Esophagus muscularis mucosa (tissue), 4 donors: ENCODE results near the gene ATP4A. TPM values are rescaled to one million over a fixed set of nuclear protein-coding genes. Genes with fewer than 3 reads are reported as not detected.

Experiments
- DNase-seq: peaks from one replicate; pipeline ENCODE4 v3.0.0-alpha.2; 2017; ENCODE audit errors: extremely low spot score
- H3K27ac ChIP-seq, 4 donors: fragments of 200-600 bp; sonication (generic); replicated peaks in 1 of 4; 1 replicate in 3 of 4; 2 replicates in 1 of 4; pipeline ENCODE4 v1.5.1; 2016 to 2019; ENCODE audit warnings: mild to moderate bottlenecking in 1 of 4
- H3K27me3 ChIP-seq, 4 donors: fragments of 200-600 bp; sonication (generic); one replicate each; pipeline versions ENCODE4 v1.5.1 to v1.6.0; 2016 to 2019
- H3K36me3 ChIP-seq, 4 donors: fragments of 200-600 bp; sonication (generic); one replicate each; pipeline ENCODE4 v1.5.1; 2016 to 2019
- H3K4me1 ChIP-seq, 4 donors: fragments of 200-600 bp; sonication (generic); one replicate each; pipeline ENCODE4 v1.5.1; 2016 to 2019
- H3K4me3 ChIP-seq, 4 donors: fragments of 200-600 bp; sonication (generic); 1 replicate in 2 of 4; 2 replicates in 2 of 4; pipeline ENCODE4 v1.5.1; 2016 to 2019; ENCODE audit warnings: mild to moderate bottlenecking in 4 of 4, moderate library complexity in 1 of 4
- H3K9me3 ChIP-seq, 4 donors: fragments of 200-600 bp; sonication (generic); 1 replicate in 3 of 4; 2 replicates in 1 of 4; pipeline ENCODE4 v1.5.1; 2016 to 2019
- EP300 ChIP-seq: sonication (generic); formaldehyde crosslinking; IDR thresholded peaks from one replicate; pipeline ENCODE4 v1.6.1; 2017; ENCODE audit warnings: antibody characterized with exemption
- POLR2A ChIP-seq: fragments of 450-650 bp; IDR thresholded peaks from one replicate; pipeline ENCODE4 v1.6.1; 2017; ENCODE audit warnings: antibody characterized with exemption, moderate library complexity, mild to moderate bottlenecking, low read depth
- POLR2AphosphoS5 ChIP-seq, 2 donors: sonication (generic); formaldehyde crosslinking; IDR thresholded peaks; one replicate each; pipeline ENCODE4 v1.6.1; 2017; ENCODE audit warnings: antibody characterized with exemption in 2 of 2
- WGBS: methylation state at CpG from one replicate; pipeline ENCODE4 v1.1.5; 2018; 5-methylcytosine and 5-hydroxymethylcytosine counted together
- intact Hi-C: fragments of 100-400 bp; cut with DNase I; formaldehyde crosslinking; loops from one replicate; pipeline ENCODE4 v1.15.1; 2023
- total RNA-seq, 4 donors: library from RNA; depleted of rRNA; stranded (reverse); fragments of >200 nt; gene quantifications; one replicate each; pipeline versions ENCODE4 v1.1.0 to v1.2.1, GENCODE V29; 2016
- TF ChIP-seq, protein P1 (sequence below), 3 experiments: fragments of 200-600 bp in 2 of 3; fragments of 450-650 bp in 1 of 3; sonication (generic) in 2 of 3; IDR thresholded peaks; one replicate each; pipeline ENCODE4 v1.5.1; 2017 to 2019; ENCODE audit warnings: antibody characterized with exemption in 3 of 3, mild to moderate bottlenecking in 2 of 3, moderate library complexity in 1 of 3

ATP4A gene
- total RNA-seq, 4 donors from 2014 or later, result not detected

DNA sequence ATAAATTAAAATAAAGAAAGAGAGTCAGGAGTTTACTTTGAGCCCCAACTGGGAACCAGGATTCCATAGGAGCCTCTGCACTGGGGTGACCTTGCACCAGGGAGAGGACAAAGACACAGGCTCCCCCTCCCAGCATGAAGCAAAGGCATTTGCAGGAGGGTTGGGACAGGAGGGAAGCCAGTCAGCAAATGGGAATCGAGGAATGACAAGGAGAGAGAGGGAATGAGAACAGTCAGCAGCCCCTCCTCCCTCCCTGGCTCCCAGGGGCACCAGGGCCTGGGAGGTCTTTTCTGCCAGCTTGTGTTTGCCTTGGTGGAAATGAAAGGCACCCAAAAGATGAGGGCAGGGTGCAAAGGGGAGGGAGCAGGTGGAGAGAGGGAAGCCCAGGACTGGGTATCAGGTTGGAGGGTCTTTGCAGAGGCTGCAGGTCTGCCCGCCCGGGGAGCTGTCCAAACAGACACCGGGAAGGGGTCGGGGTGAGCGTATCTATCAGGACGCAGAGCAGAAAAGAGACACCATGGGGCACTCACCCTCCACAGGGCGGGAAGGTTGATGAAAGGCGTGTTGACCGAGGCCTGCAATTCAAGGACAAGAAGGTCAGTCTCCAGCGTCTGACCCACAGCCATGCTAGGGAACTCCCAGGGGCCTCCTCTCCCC is 39.1 kb downstream of the ATP4A start:
- TF ChIP-seq POLR2A, result no peak
- no peak for TF ChIP-seq EP300
- no peak for TF ChIP-seq POLR2AphosphoS5 (IDR thresholded peaks at IDR 0.05)
- TF ChIP-seq, protein P1, sequence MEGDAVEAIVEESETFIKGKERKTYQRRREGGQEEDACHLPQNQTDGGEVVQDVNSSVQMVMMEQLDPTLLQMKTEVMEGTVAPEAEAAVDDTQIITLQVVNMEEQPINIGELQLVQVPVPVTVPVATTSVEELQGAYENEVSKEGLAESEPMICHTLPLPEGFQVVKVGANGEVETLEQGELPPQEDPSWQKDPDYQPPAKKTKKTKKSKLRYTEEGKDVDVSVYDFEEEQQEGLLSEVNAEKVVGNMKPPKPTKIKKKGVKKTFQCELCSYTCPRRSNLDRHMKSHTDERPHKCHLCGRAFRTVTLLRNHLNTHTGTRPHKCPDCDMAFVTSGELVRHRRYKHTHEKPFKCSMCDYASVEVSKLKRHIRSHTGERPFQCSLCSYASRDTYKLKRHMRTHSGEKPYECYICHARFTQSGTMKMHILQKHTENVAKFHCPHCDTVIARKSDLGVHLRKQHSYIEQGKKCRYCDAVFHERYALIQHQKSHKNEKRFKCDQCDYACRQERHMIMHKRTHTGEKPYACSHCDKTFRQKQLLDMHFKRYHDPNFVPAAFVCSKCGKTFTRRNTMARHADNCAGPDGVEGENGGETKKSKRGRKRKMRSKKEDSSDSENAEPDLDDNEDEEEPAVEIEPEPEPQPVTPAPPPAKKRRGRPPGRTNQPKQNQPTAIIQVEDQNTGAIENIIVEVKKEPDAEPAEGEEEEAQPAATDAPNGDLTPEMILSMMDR (IDR thresholded peaks at IDR 0.05), result no peak
- Histone ChIP-seq H3K4me3 (no peak overlapping the region), H3K4me1 (no peaks in the 10 kb centered on the region), H3K27me3 (peaks cover 0 to 76% (median 3%) of the 10 kb centered on the region in 4 donors), H3K27ac (no peak overlapping the region), H3K36me3 (no peaks in the 10 kb centered on the region), H3K9me3 (no peaks in the 10 kb centered on the region)
- no peak for DNase-seq
- 23% methylated on average over 7 of the region's 11 CpGs for WGBS
- intact Hi-C loops, result no loop called here

DNA sequence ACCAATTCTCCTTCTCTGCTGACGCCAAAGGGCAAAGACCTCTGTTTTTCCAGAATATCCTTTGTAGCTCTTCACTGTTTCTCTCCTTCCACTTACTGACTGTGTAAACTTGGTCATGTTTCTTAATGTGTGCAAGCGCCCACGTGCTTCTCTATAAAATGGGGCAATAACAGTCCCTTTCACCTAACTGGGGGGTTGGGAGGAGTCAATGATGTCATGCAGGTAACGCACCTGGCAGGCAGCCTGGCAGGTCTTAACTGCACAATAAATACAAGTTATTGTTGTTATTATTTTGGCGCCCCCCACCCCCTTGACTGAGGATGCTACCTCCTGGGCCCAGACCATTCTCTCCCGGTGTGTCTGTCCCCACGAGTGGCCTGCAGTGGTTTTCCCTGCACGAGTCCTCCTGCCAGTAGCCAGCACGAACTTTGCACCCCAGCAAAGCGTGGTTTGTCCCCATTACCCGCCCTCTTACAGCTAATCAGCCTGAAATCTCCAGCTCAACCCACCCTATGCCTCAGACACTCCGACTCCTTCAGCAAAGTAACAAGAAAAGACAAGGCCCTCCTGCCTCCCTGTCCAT is 40.6 kb downstream of the ATP4A start:
- Histone ChIP-seq H3K36me3 (no peaks in the 10 kb centered on the region), H3K27me3 (peaks cover 0 to 62% (median 0%) of the 10 kb centered on the region in 4 donors), H3K4me3 (no peak overlapping the region), H3K9me3 (no peaks in the 10 kb centered on the region), H3K27ac (no peak overlapping the region), H3K4me1 (no peaks in the 10 kb centered on the region)
- 80% methylated on average over 12 of the region's 12 CpGs for WGBS
- intact Hi-C loops, result no loop called here
- no peak for DNase-seq
- TF ChIP-seq POLR2AphosphoS5 (IDR thresholded peaks at IDR 0.05) (no peak), EP300 (no peak), POLR2A (no peak)
- TF ChIP-seq, protein P1 (IDR thresholded peaks at IDR 0.05), result no peak

DNA sequence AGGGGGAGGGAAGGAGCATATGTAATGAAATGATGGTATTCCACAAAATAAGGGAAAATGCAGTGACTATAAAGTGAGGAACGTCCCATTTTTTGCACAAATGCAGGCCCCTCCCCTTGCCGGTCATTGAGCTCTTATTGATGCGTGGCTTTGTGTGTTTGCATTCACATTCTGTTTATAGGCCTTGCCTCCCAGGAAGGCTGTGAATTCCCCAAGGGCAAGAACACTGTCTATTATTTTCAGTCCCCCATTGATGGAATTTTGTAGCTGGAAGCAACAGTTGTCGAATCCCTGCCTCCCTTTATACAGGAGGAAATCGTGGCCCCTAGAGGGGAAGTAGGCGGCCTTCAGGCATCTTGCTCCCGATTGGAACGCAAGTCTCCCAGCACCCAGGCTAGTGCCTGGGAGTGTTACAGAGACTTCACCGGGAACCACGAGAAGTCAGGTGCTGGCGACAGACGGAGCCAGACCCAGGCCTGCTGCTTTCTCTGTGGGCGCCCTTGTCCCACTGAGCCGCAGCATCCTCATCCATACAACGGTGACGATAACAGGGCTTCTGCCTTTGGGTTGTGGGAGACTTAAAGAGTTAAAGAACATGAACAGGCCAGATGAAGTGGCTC is 42.2 kb downstream of the ATP4A start:
- TF ChIP-seq POLR2AphosphoS5 (IDR thresholded peaks at IDR 0.05), result no peak
- no peak for TF ChIP-seq EP300
- TF ChIP-seq, protein P1 (IDR thresholded peaks at IDR 0.05), result no peak
- TF ChIP-seq POLR2A, result no peak
- DNase-seq, result no peak
- intact Hi-C loops, result no loop called here
- no peak overlapping the region for H3K4me3 ChIP-seq
- WGBS, result 61% methylated on average over 16 of the region's 16 CpGs
- no peaks in the 10 kb centered on the region for H3K36me3 ChIP-seq
- no peak overlapping the region for H3K27ac ChIP-seq
- peaks cover 0 to 46% (median 0%) of the 10 kb centered on the region in 4 donors for H3K27me3 ChIP-seq
- H3K9me3 ChIP-seq, result no peaks in the 10 kb centered on the region
- no peaks in the 10 kb centered on the region for H3K4me1 ChIP-seq

DNA sequence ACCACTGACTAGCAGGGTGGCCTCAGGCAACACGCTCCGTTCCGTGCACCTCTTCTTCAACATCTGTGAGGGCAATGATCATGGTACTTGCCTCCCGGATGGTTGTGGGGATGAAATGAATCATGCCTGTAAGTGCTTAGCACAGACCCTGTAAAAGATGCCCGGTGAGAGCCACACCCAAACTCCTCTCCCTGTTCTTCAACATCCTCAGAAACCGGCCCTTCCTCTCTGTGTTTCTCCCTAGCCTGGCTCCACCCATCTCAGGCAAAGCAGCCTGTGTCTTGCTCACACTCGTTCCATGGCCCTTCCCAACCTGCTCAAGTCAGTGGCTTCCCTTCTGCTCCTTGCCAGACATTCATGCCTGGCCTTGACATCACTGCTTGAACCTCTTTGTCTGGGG is 44.2 kb downstream of the ATP4A start:
- TF ChIP-seq POLR2AphosphoS5 (IDR thresholded peaks at IDR 0.05), result no peak
- TF ChIP-seq, protein P1 (IDR thresholded peaks at IDR 0.05), result no peak
- no peak for TF ChIP-seq POLR2A
- TF ChIP-seq EP300, result no peak
- 67% methylated on average over 7 of the region's 7 CpGs for WGBS
- no peak for DNase-seq

More for the DNA sequence above, 44.2 kb downstream of the ATP4A start:
- Histone ChIP-seq H3K27ac (no peak overlapping the region), H3K9me3 (no peaks in the 10 kb centered on the region), H3K4me1 (peaks cover 0 to 2% (median 0%) of the 10 kb centered on the region in 4 donors), H3K4me3 (no peak overlapping the region), H3K36me3 (no peaks in the 10 kb centered on the region), H3K27me3 (peaks cover 0 to 30% (median 2%) of the 10 kb centered on the region in 4 donors)
- intact Hi-C loops, result no loop called here
